H9 (cell line): ENCODE results near the gene CAV2. TPM values are rescaled to one million over a fixed set of nuclear protein-coding genes. Genes with fewer than 3 reads are reported as not detected.

Source experiments
- DNase-seq: peaks from one replicate; pipeline ENCODE4 v3.0.0-alpha.2; 2017
- H2AFZ ChIP-seq: one replicate; pipeline ENCODE4 v1.6.1; 2013; ENCODE audit warnings: mild to moderate bottlenecking, low read length, control low read depth, moderate library complexity
- H2AK5ac ChIP-seq: 2 replicates; pipeline ENCODE4 v1.6.1; 2013; ENCODE audit warnings: low read length, control low read depth, mixed read lengths; ENCODE audit not compliant: insufficient read length
- H2BK120ac ChIP-seq: one replicate; pipeline ENCODE4 v1.6.1; 2013; ENCODE audit warnings: low read depth, mild to moderate bottlenecking, low read length, control low read depth, inconsistent platforms; ENCODE audit not compliant: poor library complexity, severe bottlenecking
- H2BK12ac ChIP-seq: 2 replicates; pipeline ENCODE4 v1.6.1; 2013; ENCODE audit warnings: low read length, control low read depth, mixed read lengths, low read depth; ENCODE audit not compliant: insufficient read length
- H2BK15ac ChIP-seq: 2 replicates; pipeline ENCODE4 v1.6.1; 2013; ENCODE audit warnings: low read depth, low read length, control low read depth
- H2BK20ac ChIP-seq: one replicate; pipeline ENCODE4 v1.6.1; 2013; ENCODE audit warnings: low read depth, mild to moderate bottlenecking, low read length, control low read depth, inconsistent platforms; ENCODE audit not compliant: poor library complexity, severe bottlenecking
- H2BK5ac ChIP-seq: 2 replicates; pipeline ENCODE4 v1.6.1; 2013; ENCODE audit warnings: low read length, control low read depth, mixed read lengths; ENCODE audit not compliant: insufficient read length
- H3K14ac ChIP-seq: 2 replicates; pipeline ENCODE4 v1.6.1; 2013; ENCODE audit warnings: low read length, control low read depth; ENCODE audit not compliant: insufficient read depth
- H3K18ac ChIP-seq: 2 replicates; pipeline ENCODE4 v1.6.1; 2013; ENCODE audit warnings: low read depth, mild to moderate bottlenecking, mixed read lengths, low read length, control low read depth; ENCODE audit not compliant: insufficient read length
- H3K23ac ChIP-seq: 2 replicates; pipeline ENCODE4 v1.6.1; 2013; ENCODE audit warnings: low read length, control low read depth, mixed read lengths, low read depth; ENCODE audit not compliant: insufficient read length
- H3K23me2 ChIP-seq: 2 replicates; pipeline ENCODE4 v1.6.1; 2013; ENCODE audit warnings: low read depth, mild to moderate bottlenecking, mixed read lengths, low read length, control low read depth; ENCODE audit not compliant: insufficient read length, poor library complexity, severe bottlenecking
- H3K27ac ChIP-seq: 2 replicates; pipeline ENCODE4 v1.5.1; 2013; ENCODE audit warnings: low read length, control low read depth, mixed read lengths, low read depth; ENCODE audit not compliant: insufficient read length
- H3K27me3 ChIP-seq: 2 replicates; pipeline ENCODE4 v1.6.1; 2013; ENCODE audit warnings: low read length, control low read depth, inconsistent platforms; ENCODE audit not compliant: insufficient read depth
- H3K4ac ChIP-seq: 2 replicates; pipeline ENCODE4 v1.6.1; 2013; ENCODE audit warnings: low read depth, mild to moderate bottlenecking, control low read depth, inconsistent platforms, low read length, moderate library complexity
- H3K4me1 ChIP-seq: 2 replicates; pipeline ENCODE4 v1.6.1; 2013; ENCODE audit warnings: low read length, control low read depth, inconsistent platforms; ENCODE audit not compliant: insufficient read depth
- H3K4me2 ChIP-seq: 2 replicates; pipeline ENCODE4 v1.6.1; 2013; ENCODE audit warnings: low read length, control low read depth, mixed read lengths; ENCODE audit not compliant: insufficient read length, insufficient read depth
- H3K56ac ChIP-seq: 2 replicates; pipeline ENCODE4 v1.6.1; 2013; ENCODE audit warnings: low read depth, mild to moderate bottlenecking, mixed read lengths, low read length, control low read depth; ENCODE audit not compliant: insufficient read length
- H3K79me1 ChIP-seq: 2 replicates; pipeline ENCODE4 v1.6.1; 2013; ENCODE audit warnings: low read depth, mild to moderate bottlenecking, moderate library complexity, low read length, control low read depth, inconsistent platforms; ENCODE audit not compliant: insufficient read depth, poor library complexity, severe bottlenecking
- H3K79me2 ChIP-seq: 2 replicates; pipeline ENCODE4 v1.6.1; 2013; ENCODE audit warnings: low read length, control low read depth, inconsistent platforms; ENCODE audit not compliant: insufficient read depth
- H3K9ac ChIP-seq: 2 replicates; pipeline ENCODE4 v1.6.1; 2013; ENCODE audit warnings: low read length, control low read depth, mixed read lengths; ENCODE audit not compliant: insufficient read length; ENCODE audit errors: extremely low read depth
- H3K9me3 ChIP-seq: one replicate; pipeline ENCODE4 v1.6.1; 2013; ENCODE audit warnings: low read depth, low read length, inconsistent platforms; ENCODE audit not compliant: control insufficient read depth
- H3T11ph ChIP-seq: one replicate; pipeline ENCODE4 v1.6.1; 2013; ENCODE audit warnings: mild to moderate bottlenecking, low read length, control low read depth, inconsistent platforms
- H4K20me1 ChIP-seq: one replicate; pipeline ENCODE4 v1.6.1; 2013; ENCODE audit not compliant: control insufficient read depth, insufficient read length, insufficient read depth
- H4K5ac ChIP-seq: 2 replicates; pipeline ENCODE4 v1.6.1; 2013; ENCODE audit warnings: low read depth, mild to moderate bottlenecking, mixed read lengths, low read length, control low read depth; ENCODE audit not compliant: insufficient read length
- H4K8ac ChIP-seq: replicated peaks from 2 replicates; pipeline ENCODE4 v1.6.1; 2013; ENCODE audit warnings: low read length, control low read depth, mixed read lengths, low read depth; ENCODE audit not compliant: insufficient read length
- H4K91ac ChIP-seq: 2 replicates; pipeline ENCODE4 v1.6.1; 2013; ENCODE audit warnings: low read depth, mild to moderate bottlenecking, moderate library complexity, mixed read lengths, low read length, control low read depth; ENCODE audit not compliant: insufficient read length
- H3K27ac Mint-ChIP-seq, 3 experiments: 2 replicates in 2 of 3; 3 replicates in 1 of 3; pipeline ENCODE4 v1.8.0; 2020 to 2021; ENCODE audit warnings: mixed read lengths in 3 of 3, mild to moderate bottlenecking in 1 of 3, moderate library complexity in 1 of 3
- H3K27me3 Mint-ChIP-seq: 2 replicates; pipeline ENCODE4 v1.8.0; 2021; ENCODE audit warnings: low read depth, mild to moderate bottlenecking, moderate library complexity, mixed read lengths
- H3K36me3 Mint-ChIP-seq, 3 experiments: 2 replicates in 2 of 3; 3 replicates in 1 of 3; pipeline ENCODE4 v1.8.0; 2020 to 2021; ENCODE audit warnings: low read depth in 3 of 3, mixed read lengths in 3 of 3; ENCODE audit not compliant: insufficient read depth in 1 of 3
- H3K4me1 Mint-ChIP-seq, 2 experiments: 2 replicates each; pipeline ENCODE4 v1.8.0; 2020; ENCODE audit warnings: mixed read lengths in 2 of 2
- H3K4me3 Mint-ChIP-seq, 2 experiments: 2 replicates in 1 of 2; 3 replicates in 1 of 2; pipeline ENCODE4 v1.8.0; 2020 to 2021; ENCODE audit warnings: mild to moderate bottlenecking in 2 of 2, mixed read lengths in 2 of 2, moderate library complexity in 1 of 2
- H3K9me3 Mint-ChIP-seq, 2 experiments: 2 replicates in 1 of 2; 3 replicates in 1 of 2; pipeline ENCODE4 v1.8.0; 2020; ENCODE audit warnings: mild to moderate bottlenecking in 2 of 2, mixed read lengths in 2 of 2, moderate library complexity in 1 of 2
- WGBS: extraction: QIAGEN DNeasy Blood & Tissue Kit; methylation state at CpG from one replicate; pipeline ENCODE4 v1.1.7; 2013; ENCODE audit warnings: missing lambda C conversion rate, low lambda C conversion rate, mixed read lengths; ENCODE audit not compliant: insufficient read length; ENCODE audit errors: extremely low coverage; 5-methylcytosine and 5-hydroxymethylcytosine counted together
- total RNA-seq: library from RNA; stranded (reverse); gene quantifications from 2 replicates; pipeline ENCODE4 v1.2.1, GENCODE V29; 2021
- TF ChIP-seq, protein P1 (sequence below): fragments of 200-600 bp; sonication (generic); conservative IDR thresholded peaks from 3 replicates; pipeline ENCODE4 v1.8.0; 2021; ENCODE audit warnings: antibody characterized with exemption, mild to moderate bottlenecking

Gene CAV2
- total RNA-seq, 1 experiment from 2014 or later, result 3.7 TPM

DNA sequence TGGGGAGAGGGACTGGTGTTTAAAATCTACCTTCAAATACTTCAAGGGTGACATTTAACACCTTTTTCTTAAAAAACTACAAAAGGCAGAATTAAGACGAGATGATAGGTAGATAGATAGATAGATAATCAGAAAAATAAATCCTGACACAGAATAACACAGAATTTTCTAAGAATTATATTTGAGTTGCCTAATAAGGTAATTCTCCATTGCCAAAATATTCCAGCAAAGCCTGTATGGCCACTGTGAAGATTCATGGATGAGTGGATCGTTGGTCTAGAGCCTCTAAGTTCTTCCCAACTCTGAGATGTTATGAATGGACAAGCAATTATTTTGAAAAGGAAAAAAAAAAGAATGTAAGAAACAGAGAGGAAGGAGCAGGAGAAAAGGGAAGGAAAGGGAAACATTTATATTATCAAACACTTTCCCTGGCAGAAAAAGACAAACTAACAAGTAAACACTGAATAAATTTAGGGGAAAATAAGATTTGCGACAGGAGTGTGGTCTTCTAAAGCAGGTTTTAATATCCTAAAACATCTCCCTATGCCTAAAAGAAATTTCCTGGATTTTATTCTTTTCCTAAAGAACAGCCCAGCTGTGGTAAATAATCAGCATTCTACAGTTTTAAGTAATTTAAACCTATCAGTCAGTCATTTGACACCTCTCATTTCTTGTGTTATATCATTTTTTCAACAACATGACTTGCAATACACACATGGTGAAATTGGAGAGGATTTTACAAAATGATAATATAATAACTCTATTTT lies 7.5 kb upstream of the CAV2 start:
- WGBS, result no CpG with 5 or more reads among the region's 3 CpGs
- Histone ChIP-seq H2BK15ac (no peak overlapping the region), H3K4me2 (no peak overlapping the region), H3K18ac (no peak overlapping the region), H3K4ac (no peak overlapping the region), H3K4me1 (no peaks in the 10 kb centered on the region), H2AK5ac (no peak overlapping the region), H3K23me2 (no peaks in the 10 kb centered on the region), H4K8ac (no peak overlapping the region), H2BK12ac (no peak overlapping the region), H3K79me2 (no peaks in the 10 kb centered on the region), H3K79me1 (no peaks in the 10 kb centered on the region), H3K9ac (no peak overlapping the region), H3K23ac (no peak overlapping the region), H4K91ac (no peak overlapping the region), H4K20me1 (no peaks in the 10 kb centered on the region), H2BK5ac (no peak overlapping the region), H2BK20ac (no peak overlapping the region), H4K5ac (no peak overlapping the region), H2AFZ (no peak overlapping the region), H3T11ph (no peak overlapping the region), H3K9me3 (no peaks in the 10 kb centered on the region), H2BK120ac (no peak overlapping the region), H3K27ac (no peak overlapping the region), H3K14ac (no peak overlapping the region), H3K56ac (no peak overlapping the region), H3K27me3 (no peaks in the 10 kb centered on the region)
- Mint-ChIP-seq H3K4me3 (no peak overlapping the region), H3K27me3 (no peaks in the 10 kb centered on the region; the same call in none of the 2 replicates), H3K27ac (no peak overlapping the region), H3K4me1 (no peaks in the 10 kb centered on the region), H3K9me3 (no peaks in the 10 kb centered on the region), H3K36me3 (no peaks in the 10 kb centered on the region)
- DNase-seq, result no peak
- TF ChIP-seq, protein P1, sequence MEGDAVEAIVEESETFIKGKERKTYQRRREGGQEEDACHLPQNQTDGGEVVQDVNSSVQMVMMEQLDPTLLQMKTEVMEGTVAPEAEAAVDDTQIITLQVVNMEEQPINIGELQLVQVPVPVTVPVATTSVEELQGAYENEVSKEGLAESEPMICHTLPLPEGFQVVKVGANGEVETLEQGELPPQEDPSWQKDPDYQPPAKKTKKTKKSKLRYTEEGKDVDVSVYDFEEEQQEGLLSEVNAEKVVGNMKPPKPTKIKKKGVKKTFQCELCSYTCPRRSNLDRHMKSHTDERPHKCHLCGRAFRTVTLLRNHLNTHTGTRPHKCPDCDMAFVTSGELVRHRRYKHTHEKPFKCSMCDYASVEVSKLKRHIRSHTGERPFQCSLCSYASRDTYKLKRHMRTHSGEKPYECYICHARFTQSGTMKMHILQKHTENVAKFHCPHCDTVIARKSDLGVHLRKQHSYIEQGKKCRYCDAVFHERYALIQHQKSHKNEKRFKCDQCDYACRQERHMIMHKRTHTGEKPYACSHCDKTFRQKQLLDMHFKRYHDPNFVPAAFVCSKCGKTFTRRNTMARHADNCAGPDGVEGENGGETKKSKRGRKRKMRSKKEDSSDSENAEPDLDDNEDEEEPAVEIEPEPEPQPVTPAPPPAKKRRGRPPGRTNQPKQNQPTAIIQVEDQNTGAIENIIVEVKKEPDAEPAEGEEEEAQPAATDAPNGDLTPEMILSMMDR, result no peak
